Pancreas (tissue), 10 donors: ENCODE measurements around the gene C1orf35. TPM values are rescaled to one million over a fixed set of nuclear protein-coding genes. Genes with fewer than 3 reads are reported as not detected.

Source experiments
- ATAC-seq, 4 donors: fragments of 200-7000 bp; cut with Tn5 transposase; one replicate each; pipeline versions ENCODE4 v1.8.0 to v1.9.1; 2020; ENCODE audit warnings: mild to moderate bottlenecking in 4 of 4, moderate library complexity in 4 of 4
- DNase-seq, 6 donors: peaks; one replicate each; pipeline ENCODE4 v3.0.0-alpha.2; 2020
- FAIRE-seq: peaks from 2 replicates; lab custom pipeline; 2012; peaks lifted over from hg19 to GRCh38; lab: Jason Lieb, UNC
- H3K27ac ChIP-seq, 4 donors: fragments of 200-600 bp; sonication (generic); 1 replicate in 3 of 4; 2 replicates in 1 of 4; pipeline versions ENCODE4 v1.5.0 to v1.8.0; 2020
- H3K27me3 ChIP-seq, 4 donors: fragments of 200-600 bp; one replicate each; pipeline ENCODE4 v1.8.0; 2021
- H3K36me3 ChIP-seq, 3 donors: fragments of 200-600 bp; sonication (generic) in 1 of 3; one replicate each; pipeline versions ENCODE4 v1.5.0 to v1.8.0; 2020 to 2021
- H3K4me1 ChIP-seq, 3 donors: fragments of 200-600 bp; one replicate each; pipeline ENCODE4 v1.8.0; 2021
- H3K4me3 ChIP-seq, 4 donors: fragments of 200-600 bp; sonication (generic) in 2 of 4; one replicate each; pipeline versions ENCODE4 v1.5.0 to v1.8.0; 2020 to 2021
- H3K9me3 ChIP-seq, 4 donors: fragments of 200-600 bp; one replicate each; pipeline ENCODE4 v1.8.0; 2021
- WGBS, 2 donors: extraction: QIAGEN DNeasy Blood & Tissue Kit; methylation state at CpG; one replicate each; pipeline ENCODE4 v1.1.7; 2013; 5-methylcytosine and 5-hydroxymethylcytosine counted together
- intact Hi-C, 3 donors: fragments of 100-400 bp; cut with DNase I; formaldehyde crosslinking; loops; one replicate each; pipeline versions ENCODE4 v1.11.1 to v1.14.2; 2022
- polyA plus RNA-seq, 2 donors: library from polyadenylated mRNA; stranded (reverse); fragments of 200-250 nt; gene quantifications; one replicate each; pipeline ENCODE4 v1.2.3, GENCODE V29; 2013
- total RNA-seq, 6 donors: library from RNA; stranded (reverse); fragmentation: NEBNext Ultra II Directional in 4 of 6; extraction: Animal tissue kit (Norgen Biotek cat#: 25700) in 4 of 6; gene quantifications; one replicate each; pipeline versions ENCODE4 v1.2.1 to v1.2.4, GENCODE V29; 2021 to 2023
- TF ChIP-seq, protein P1 (sequence below), 4 donors: fragments of 200-600 bp; sonication (generic) in 3 of 4; IDR thresholded peaks; one replicate each; pipeline versions ENCODE4 v1.5.0 to v1.8.0; 2021; ENCODE audit warnings: antibody characterized with exemption in 4 of 4
- donor health status: healthy with polysubstance abuse.
- donor health status: DM: no; HTN: no; CAD: no; lungs with moderate emphysema.
- donor health status: DM: no; HTN: no; CAD: no.
- donor health status: control.
- donor health status: control.
- donor health status: Bipolar disorder and iron deficiency.
- donor health status: DM: yes; HTN: yes; CAD: no.
- donor health status: DM: no; HTN: no; CAD: no.
- donor health status: DM: no; HTN: no; CAD: no.
- donor health status: DM: yes; HTN: yes; CAD: no.

The C1orf35 gene
- total and polyA plus RNA-seq, 8 donors = 6.3 to 33.2 (median 8.3) TPM

DNA sequence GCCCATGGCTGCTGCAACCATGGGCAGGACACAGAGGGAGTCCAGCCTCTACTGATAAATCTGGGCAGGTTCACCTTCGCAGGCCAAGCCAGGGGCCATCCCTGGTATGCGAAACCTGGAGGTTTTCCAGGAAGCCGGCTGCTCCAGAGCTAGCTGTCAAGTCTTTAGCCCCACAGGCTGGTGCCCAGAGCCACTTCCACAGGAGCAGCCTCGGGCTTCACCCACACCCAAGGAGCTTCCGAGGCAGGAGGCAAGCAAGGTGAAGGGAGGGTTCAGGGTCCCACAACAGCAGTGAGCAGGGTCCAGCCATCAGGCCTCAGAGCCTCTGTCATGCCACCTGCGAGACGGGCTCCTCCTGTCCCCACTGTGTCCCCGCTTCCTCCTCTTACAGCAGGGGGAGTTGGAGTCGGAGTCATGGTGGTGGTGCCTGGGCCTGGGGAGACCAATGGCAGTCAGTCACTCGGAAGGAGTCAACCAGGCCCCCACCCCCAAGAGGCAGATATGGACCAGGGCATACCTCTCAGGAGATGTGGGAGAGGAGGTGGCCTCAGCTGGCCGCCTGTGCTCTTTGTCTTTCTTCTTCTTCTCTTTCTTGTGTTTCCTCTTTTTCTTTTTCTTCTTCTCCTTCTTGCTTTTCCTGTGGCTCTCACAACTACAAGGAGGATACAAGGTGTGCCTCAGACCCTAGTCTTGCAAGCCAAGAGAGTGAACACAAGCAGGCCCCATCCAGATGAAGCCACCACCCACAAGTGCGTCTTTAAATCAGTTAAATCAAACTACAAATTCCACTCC, 2.1 kb downstream of the C1orf35 start:
- H3K9me3 ChIP-seq = no peaks in the 10 kb centered on the region
- WGBS, 2 donors = 55 to 58% methylated on average over 12 of the region's 12 CpGs
- peaks cover 0 to 9% (median 0%) of the 10 kb centered on the region in 3 donors for H3K4me1 ChIP-seq
- intact Hi-C loops = no loop called here
- ATAC-seq (no peak), DNase-seq (peak in 2 of 6 donors; percentile 49 to 65), FAIRE-seq (no peak)
- H3K4me3 ChIP-seq = peak overlapping the region in 2 of 4 donors; percentile 56 to 73
- peaks cover 0 to 33% (median 9%) of the 10 kb centered on the region in 3 donors for H3K36me3 ChIP-seq
- no peaks in the 10 kb centered on the region for H3K27me3 ChIP-seq
- H3K27ac ChIP-seq = no peak overlapping the region
- TF ChIP-seq, protein P1, sequence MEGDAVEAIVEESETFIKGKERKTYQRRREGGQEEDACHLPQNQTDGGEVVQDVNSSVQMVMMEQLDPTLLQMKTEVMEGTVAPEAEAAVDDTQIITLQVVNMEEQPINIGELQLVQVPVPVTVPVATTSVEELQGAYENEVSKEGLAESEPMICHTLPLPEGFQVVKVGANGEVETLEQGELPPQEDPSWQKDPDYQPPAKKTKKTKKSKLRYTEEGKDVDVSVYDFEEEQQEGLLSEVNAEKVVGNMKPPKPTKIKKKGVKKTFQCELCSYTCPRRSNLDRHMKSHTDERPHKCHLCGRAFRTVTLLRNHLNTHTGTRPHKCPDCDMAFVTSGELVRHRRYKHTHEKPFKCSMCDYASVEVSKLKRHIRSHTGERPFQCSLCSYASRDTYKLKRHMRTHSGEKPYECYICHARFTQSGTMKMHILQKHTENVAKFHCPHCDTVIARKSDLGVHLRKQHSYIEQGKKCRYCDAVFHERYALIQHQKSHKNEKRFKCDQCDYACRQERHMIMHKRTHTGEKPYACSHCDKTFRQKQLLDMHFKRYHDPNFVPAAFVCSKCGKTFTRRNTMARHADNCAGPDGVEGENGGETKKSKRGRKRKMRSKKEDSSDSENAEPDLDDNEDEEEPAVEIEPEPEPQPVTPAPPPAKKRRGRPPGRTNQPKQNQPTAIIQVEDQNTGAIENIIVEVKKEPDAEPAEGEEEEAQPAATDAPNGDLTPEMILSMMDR (IDR thresholded peaks at IDR 0.05) = no peak

GRCh38 chr1:228099331-228099732, 3.8 kb downstream of the C1orf35 start:
- peak in 4 of 6 donors; percentile 23 to 57 (median 36) for DNase-seq

GRCh38 chr1:228098323-228098931, 4.7 kb downstream of the C1orf35 start:
- TF ChIP-seq, protein P1 (IDR thresholded peaks at IDR 0.05) = no peak
- 85 to 90% methylated on average over 28 of the region's 28 CpGs for WGBS, 2 donors
- no peaks in the 10 kb centered on the region for H3K9me3 ChIP-seq
- no peak overlapping the region for H3K27ac ChIP-seq
- intact Hi-C loops = no loop called here
- FAIRE-seq (no peak), ATAC-seq (no peak), DNase-seq (peak in 4 of 6 donors; percentile 13 to 76 (median 37))
- H3K4me1 ChIP-seq = peaks cover 0 to 17% (median 0%) of the 10 kb centered on the region in 3 donors
- H3K36me3 ChIP-seq = peaks cover 0 to 33% (median 9%) of the 10 kb centered on the region in 3 donors
- H3K4me3 ChIP-seq = no peak overlapping the region
- H3K27me3 ChIP-seq = no peaks in the 10 kb centered on the region

More at GRCh38 chr1:228099331-228099732, 3.8 kb downstream of the C1orf35 start:
- no peak overlapping the region for H3K4me3 ChIP-seq
- intact Hi-C loops = no loop called here
- peaks cover 0 to 33% (median 9%) of the 10 kb centered on the region in 3 donors for H3K36me3 ChIP-seq
- H3K27ac ChIP-seq = no peak overlapping the region
- TF ChIP-seq, protein P1 (IDR thresholded peaks at IDR 0.05) = no peak
- no peaks in the 10 kb centered on the region for H3K27me3 ChIP-seq
- H3K9me3 ChIP-seq = no peaks in the 10 kb centered on the region
- 44 to 46% methylated on average over 4 of the region's 4 CpGs for WGBS, 2 donors
- H3K4me1 ChIP-seq = peaks cover 0 to 17% (median 0%) of the 10 kb centered on the region in 3 donors
- ATAC-seq = no peak
- no peak for FAIRE-seq

GRCh38 chr1:228097333-228098081, 5.6 kb downstream of the C1orf35 start:
- H3K4me1 ChIP-seq = peaks cover 0 to 17% (median 6%) of the 10 kb centered on the region in 3 donors
- no peaks in the 10 kb centered on the region for H3K27me3 ChIP-seq
- TF ChIP-seq, protein P1 (IDR thresholded peaks at IDR 0.05) = no peak
- FAIRE-seq (no peak), DNase-seq (peak in 5 of 6 donors; percentile 21 to 80 (median 34)), ATAC-seq (no peak)
- H3K9me3 ChIP-seq = no peaks in the 10 kb centered on the region
- H3K27ac ChIP-seq = no peak overlapping the region
- peaks cover 0 to 33% (median 9%) of the 10 kb centered on the region in 3 donors for H3K36me3 ChIP-seq
- intact Hi-C loops = no loop called here
- 78 to 87% methylated on average over 34 of the region's 34 CpGs for WGBS, 2 donors
- H3K4me3 ChIP-seq = no peak overlapping the region
